Cardiac fibroblast (primary cell): ENCODE results near the gene C1orf210.

Experiments used
- DNase-seq, 2 donors: peaks; one replicate each; pipeline versions ENCODE4 v3.0.0 to v3.0.0-alpha.2; 2010; ENCODE audit warnings: low read depth in 2 of 2
- H3K4me3 ChIP-seq, 2 donors: replicated peaks in 1 of 2; 1 replicate in 1 of 2; 2 replicates in 1 of 2; pipeline ENCODE4 v1.5.1; 2011; ENCODE audit warnings: low read depth in 2 of 2, low read length in 2 of 2, mild to moderate bottlenecking in 2 of 2, moderate library complexity in 1 of 2
- CTCF ChIP-seq: IDR thresholded peaks from one replicate; pipeline ENCODE4 v1.5.1; 2011; ENCODE audit warnings: low read depth, mild to moderate bottlenecking, low read length, inconsistent platforms

The C1orf210 gene

GRCh38 chr1:43258370-43258769 lies 27.0 kb downstream of the C1orf210 start:
- TF ChIP-seq CTCF: no peak
- no peak overlapping the region for H3K4me3 ChIP-seq
- DNase-seq: no peak

GRCh38 chr1:43256675-43257570 lies 28.5 kb downstream of the C1orf210 start:
- H3K4me3 ChIP-seq: no peak overlapping the region
- no peak for TF ChIP-seq CTCF
- no peak for DNase-seq

GRCh38 chr1:43255438-43256210 lies 29.8 kb downstream of the C1orf210 start:
- DNase-seq: no peak
- no peak for TF ChIP-seq CTCF
- H3K4me3 ChIP-seq: no peak overlapping the region

- H3K4me3 ChIP-seq: no peak overlapping the region
- no peak for DNase-seq
- TF ChIP-seq CTCF: no peak
Observed at GRCh38 chr1:43253876-43254275, 31.5 kb downstream of the C1orf210 start.

- no peak overlapping the region for H3K4me3 ChIP-seq
- TF ChIP-seq CTCF: no peak
- DNase-seq: no peak
Observed at GRCh38 chr1:43253173-43253572, 32.2 kb downstream of the C1orf210 start.

GRCh38 chr1:43252225-43252624 lies 33.2 kb downstream of the C1orf210 start:
- DNase-seq: no peak
- TF ChIP-seq CTCF: no peak
- H3K4me3 ChIP-seq: no peak overlapping the region
